ENCODE results near the gene TAPT1.
"Not testable (repeated sequence)": the region's sequence is repeated elsewhere in the genome, so short reads cannot be mapped to it uniquely, and the experiment has no call there.

TAPT1 gene

GRCh38 chr4:16217300-16218051 lies 8.8 kb downstream of the TAPT1 start:
- no peak for DNase-seq (ENCODE audit: low read depth in 3 of 3)

GRCh38 chr4:16213121-16213520 lies 13.2 kb downstream of the TAPT1 start:
- no peak for DNase-seq (ENCODE audit: low read depth in 3 of 3)

DNA sequence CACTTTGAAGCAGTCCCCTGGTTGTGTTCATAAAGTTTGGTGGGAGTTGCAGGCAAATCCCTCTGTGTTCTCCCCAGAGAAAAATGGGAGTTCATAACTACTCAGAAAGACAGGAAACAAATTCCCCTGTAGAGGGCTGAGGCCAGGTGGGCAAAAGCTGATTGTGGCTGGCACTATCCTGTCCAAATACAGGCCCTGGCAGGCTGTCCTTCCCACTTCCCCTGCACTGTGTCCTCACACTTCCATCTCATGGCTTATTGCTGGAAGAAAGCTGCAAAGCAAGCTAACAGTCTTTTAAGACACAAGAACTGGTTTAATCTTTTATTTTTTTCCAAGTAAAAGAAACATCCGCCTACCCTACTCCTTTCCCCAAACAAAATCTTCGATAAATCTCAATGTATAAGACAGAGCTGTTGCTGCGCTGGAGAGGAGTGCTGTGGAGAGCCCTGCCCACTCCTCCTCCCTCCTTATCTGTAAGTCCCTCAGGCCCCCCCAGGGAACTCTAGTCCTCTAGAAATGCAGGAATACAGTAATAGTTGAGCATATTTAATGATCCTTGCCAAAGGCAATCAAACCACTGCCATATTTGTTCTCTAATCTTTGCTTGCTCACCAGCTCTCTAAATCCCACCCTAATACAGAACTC lies 14.0 kb downstream of the TAPT1 start:
- DNase-seq (ENCODE audit: low read depth in 3 of 3) = no peak

DNA sequence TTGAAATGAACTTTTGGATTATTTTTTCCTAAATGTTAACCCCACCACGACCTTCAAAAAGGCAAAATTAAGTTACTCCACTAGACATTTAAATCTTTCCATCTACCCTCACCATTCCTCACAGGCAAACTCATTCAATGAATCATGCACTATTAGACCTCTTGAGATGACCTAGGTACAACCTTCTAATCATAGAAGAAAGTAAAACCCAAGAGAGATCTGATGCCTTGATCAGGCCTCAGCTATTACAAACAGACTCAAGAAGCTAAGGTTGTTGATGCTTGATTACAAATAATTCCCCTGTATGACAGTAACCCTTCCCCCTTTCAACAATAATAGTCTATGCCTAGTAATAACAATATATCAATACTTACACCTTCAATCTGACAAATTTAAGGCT lies 18.9 kb downstream of the TAPT1 start:
- no peak for DNase-seq (ENCODE audit: low read depth in 3 of 3)

DNA sequence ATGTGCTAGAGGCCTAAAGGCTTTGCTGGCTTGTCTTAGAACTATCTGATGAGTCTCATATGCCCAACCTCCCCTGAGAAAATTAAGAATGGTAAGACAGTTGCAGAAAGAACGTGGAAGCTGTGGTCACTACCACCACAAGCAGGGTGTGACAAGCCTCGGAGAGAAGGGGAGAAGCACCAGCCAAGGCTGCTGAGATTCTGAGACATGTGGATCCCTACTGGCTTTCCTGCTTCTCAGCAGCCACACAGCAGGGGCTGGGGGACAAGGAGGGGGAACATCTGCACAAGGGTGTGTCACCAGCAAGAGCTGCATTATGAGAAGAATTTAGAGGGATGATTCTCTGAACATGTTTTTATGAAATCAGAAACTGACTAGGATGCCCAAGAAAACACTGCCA lies 19.4 kb downstream of the TAPT1 start:
- no peak for DNase-seq (ENCODE audit: low read depth in 3 of 3)

GRCh38 chr4:16206301-16206700 lies 20.0 kb downstream of the TAPT1 start:
- DNase-seq (ENCODE audit: low read depth in 3 of 3) = no peak

- no peak for DNase-seq (ENCODE audit: low read depth in 3 of 3)
Observed at GRCh38 chr4:16205298-16206164, 20.7 kb downstream of the TAPT1 start.

- no peak for DNase-seq (ENCODE audit: low read depth in 3 of 3)
Observed at GRCh38 chr4:16204505-16204904, 21.8 kb downstream of the TAPT1 start.

- no peak for DNase-seq (ENCODE audit: low read depth in 3 of 3)
Observed at GRCh38 chr4:16203083-16203482, 23.2 kb downstream of the TAPT1 start.

GRCh38 chr4:16202598-16202997 lies 23.7 kb downstream of the TAPT1 start:
- no peak for DNase-seq (ENCODE audit: low read depth in 3 of 3)

DNA sequence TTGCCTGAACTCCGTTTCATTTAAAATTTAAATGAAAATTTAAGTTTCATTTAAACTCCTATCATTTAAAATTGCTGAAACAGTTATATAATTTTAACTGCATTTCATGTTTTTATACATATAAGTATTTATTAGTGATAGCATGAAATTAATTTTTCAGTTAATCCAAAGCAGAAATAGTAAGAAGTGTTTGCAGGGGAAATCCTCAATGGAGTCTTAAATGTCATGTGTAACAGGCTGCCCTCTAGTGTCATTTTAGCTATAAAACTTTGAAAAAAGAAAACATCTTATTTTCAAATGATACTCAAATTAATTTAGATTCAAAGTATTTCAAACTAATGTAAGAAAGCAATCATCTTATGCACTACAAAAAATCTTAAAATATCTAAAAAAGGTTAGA lies 27.2 kb downstream of the TAPT1 start:
- DNase-seq (ENCODE audit: low read depth in 3 of 3) = no peak

DNA sequence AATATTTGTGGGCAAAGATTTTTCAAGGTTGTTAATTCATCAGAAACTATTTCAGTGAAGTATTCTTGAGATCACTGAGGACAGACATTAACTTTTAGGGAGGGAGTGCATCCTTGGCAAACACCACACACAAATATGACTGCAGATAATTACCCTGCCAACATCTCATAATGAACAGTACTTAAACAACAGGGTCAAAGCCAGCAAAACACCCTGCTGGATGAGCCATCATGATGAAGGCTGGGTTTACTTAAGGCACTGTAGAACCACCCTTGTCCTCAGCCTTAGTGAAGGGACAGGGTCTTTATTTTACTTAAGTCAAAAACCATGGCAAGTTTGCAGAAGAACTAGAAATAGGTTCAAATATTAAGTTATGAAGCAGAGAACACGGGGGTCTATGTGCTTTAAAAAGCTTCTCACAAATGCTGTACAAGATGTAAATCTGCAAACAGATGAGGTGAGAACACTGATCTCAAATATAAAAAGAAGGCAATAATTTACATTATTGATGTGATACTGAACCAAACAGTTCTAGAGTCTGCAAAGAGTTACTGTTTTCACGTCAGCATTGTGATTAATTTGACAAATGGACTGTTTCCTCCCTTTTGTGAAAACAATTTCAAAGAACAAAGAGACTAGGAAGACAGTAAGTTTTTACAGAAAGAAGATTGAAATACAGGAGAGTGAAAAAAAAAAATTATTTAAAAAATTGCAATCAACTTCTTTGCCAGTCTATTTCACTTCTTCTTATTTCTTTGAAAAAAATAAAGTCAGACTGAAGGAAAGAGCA lies 28.2 kb downstream of the TAPT1 start:
- no peak for DNase-seq (ENCODE audit: low read depth in 3 of 3)

- DNase-seq (ENCODE audit: low read depth in 3 of 3) = no peak
Observed at GRCh38 chr4:16196482-16197393, 29.5 kb downstream of the TAPT1 start.

DNA sequence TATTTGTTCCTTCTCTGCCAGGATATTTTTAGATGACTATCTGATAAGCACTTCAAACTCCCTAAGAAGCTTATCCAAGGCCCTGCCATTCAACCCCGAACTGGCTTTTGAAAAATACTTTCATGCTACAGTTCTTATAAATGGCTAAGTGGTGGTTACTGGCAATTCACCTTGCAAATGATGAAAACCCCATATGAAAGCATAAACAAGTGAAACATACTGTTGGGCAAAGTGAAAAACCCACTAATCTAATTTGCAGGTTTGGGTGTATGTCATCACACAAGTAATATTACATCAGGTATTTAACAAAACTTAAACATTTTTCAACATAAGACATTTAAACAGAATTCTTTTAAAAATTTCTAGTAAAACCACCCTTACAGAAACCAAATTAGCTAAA lies 31.1 kb downstream of the TAPT1 start:
- no peak for DNase-seq (ENCODE audit: low read depth in 3 of 3)

- DNase-seq (ENCODE audit: low read depth in 3 of 3) = not testable (repeated sequence)
Observed at GRCh38 chr4:16194798-16195197, 31.5 kb downstream of the TAPT1 start.

GRCh38 chr4:16194214-16194613 lies 32.1 kb downstream of the TAPT1 start:
- no peak for DNase-seq (ENCODE audit: low read depth in 3 of 3)

DNA sequence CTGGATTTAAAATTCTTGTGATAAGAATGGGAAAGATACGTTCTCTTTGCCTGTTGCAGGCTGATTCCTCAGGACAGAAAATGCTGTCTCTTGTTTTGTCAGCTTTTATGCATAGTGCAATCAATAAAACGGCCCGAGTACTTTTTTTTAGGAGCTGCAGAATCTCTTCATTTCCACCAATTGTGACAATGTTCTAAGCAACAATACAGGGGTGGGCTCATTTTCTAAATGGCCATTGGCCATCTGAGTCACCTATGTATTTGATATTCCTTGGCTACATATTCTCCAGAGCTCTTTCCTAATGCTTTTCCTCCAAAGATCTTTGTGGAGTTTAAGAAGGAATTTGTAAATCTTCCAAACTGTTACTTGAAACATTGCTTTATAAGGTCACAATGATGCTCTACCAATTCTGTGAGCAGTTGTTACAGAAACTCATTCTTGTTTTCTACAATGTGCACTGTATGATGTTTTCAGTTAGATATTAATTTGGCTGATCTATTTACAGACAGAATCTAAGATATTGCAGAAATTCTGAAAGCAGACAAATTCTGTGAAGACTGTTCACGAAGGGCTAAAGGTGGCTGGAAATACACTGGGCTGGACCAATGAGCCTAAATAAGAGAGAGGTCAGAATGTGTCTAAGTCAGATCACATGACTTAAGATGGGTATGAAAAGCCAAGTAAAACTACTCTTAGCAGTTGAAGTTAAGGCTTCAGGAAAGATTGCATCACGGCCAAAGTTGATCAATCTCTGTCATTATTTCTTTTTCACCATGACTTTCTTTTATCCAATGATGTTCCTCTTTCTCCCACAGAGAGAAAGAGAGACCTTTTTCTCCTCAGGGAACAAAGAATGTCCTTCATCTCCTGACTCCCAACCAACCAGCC lies 33.4 kb downstream of the TAPT1 start:
- DNase-seq (ENCODE audit: low read depth in 3 of 3) = no peak

DNA sequence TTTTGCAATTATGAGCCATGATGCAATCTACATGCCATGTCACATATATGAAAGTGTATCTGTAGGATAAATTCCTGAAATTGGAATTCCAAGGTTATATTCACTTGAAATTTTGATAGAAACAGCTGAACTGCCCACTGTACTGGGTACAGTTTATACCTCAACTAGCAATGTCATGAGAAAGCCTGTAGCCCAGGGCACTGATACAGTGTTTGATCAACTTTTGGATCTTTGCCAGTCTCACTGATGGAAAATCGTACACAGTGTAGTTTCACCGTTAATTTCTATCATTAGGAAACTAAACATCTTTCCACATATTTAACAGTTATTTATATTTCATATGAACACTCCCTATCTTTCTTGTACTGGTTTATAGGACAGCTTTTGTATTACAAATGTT lies 34.2 kb downstream of the TAPT1 start:
- no peak for DNase-seq (ENCODE audit: low read depth in 3 of 3)

DNA sequence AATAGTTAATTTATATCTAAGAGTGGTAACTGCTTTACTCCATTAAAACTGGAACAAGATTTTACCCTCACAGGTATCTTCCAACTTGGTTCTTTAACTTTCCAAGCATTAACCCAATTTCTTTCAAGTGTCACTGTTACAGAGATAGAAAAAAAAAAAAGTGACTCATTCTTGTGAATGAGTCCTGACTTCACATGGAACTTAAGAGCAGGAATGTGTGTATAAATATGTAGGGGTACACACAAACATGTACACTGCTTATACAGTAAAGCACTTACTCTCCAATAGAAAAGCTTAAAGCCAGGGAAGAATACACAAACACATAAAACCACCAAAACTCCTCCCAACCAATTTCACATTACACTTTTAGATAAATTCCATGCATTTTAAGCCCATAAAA lies 38.8 kb downstream of the TAPT1 start:
- DNase-seq (ENCODE audit: low read depth in 3 of 3) = no peak

DNA sequence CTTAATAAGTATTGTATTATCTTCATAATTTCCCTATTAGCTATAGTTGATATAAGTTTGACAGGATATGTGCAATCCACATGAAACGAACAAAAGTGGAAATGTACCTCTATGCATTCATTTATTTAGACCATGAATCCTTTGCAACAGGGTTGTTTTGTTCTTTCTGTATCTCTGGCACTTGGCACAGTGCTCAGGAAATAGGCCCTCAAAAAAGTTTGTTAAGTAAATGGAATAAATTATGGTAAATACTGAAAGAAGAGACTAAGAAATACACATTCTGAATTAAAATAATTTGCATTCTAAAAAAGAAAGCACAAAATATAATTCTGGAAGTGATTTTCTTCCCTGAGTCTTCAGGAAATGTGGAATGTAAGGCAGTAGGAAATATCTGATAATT lies 39.3 kb downstream of the TAPT1 start:
- DNase-seq (ENCODE audit: low read depth in 3 of 3) = no peak

All from stimulated activated CD4-positive, alpha-beta T cell treated with anti-CD3 and anti-CD28 coated beads, TNF-alpha, amount 100 ng/mL, for 24 hours (primary cell).